ENCODE results near the gene CA5A.

The CA5A gene

GRCh38 chr16:87853411-87854052 is 82.8 kb downstream of the CA5A start:
- H3K27ac ChIP-seq, result peak overlapping the region; percentile 69
- H3K27me3 ChIP-seq, result no peaks in the 10 kb centered on the region
- TF ChIP-seq CTCF (IDR thresholded peaks at IDR 0.05), result peak; percentile 29
- H3K9me3 ChIP-seq, result no peaks in the 10 kb centered on the region
- peak overlapping the region; percentile 61 to 65 for H3K4me3 ChIP-seq (ENCODE audit: low read depth in 1 of 2, low read length in 1 of 2)
- no peaks in the 10 kb centered on the region for H3K36me3 ChIP-seq
- H3K4me1 ChIP-seq (ENCODE audit: control insufficient read depth in 1 of 2, insufficient read depth in 1 of 2, low read depth in 1 of 2, low read length in 1 of 2), result peaks cover 55% of the 10 kb centered on the region in 2 experiments

- H3K36me3 ChIP-seq, result no peaks in the 10 kb centered on the region
- H3K27me3 ChIP-seq, result no peaks in the 10 kb centered on the region
- H3K4me3 ChIP-seq (ENCODE audit: low read depth in 1 of 2, low read length in 1 of 2), result no peak overlapping the region
- H3K9me3 ChIP-seq, result no peaks in the 10 kb centered on the region
- no peak for TF ChIP-seq CTCF (IDR thresholded peaks at IDR 0.05)
- no peak overlapping the region for H3K27ac ChIP-seq
- peaks cover 50 to 51% of the 10 kb centered on the region in 2 experiments for H3K4me1 ChIP-seq (ENCODE audit: control insufficient read depth in 1 of 2, insufficient read depth in 1 of 2, low read depth in 1 of 2, low read length in 1 of 2)
Measured at GRCh38 chr16:87851601-87852000, 84.7 kb downstream of the CA5A start.

GRCh38 chr16:87851141-87851587 is 85.2 kb downstream of the CA5A start:
- no peaks in the 10 kb centered on the region for H3K27me3 ChIP-seq
- H3K27ac ChIP-seq, result no peak overlapping the region
- H3K4me3 ChIP-seq (ENCODE audit: low read depth in 1 of 2, low read length in 1 of 2), result no peak overlapping the region
- peaks cover 46% of the 10 kb centered on the region in 2 experiments for H3K4me1 ChIP-seq (ENCODE audit: control insufficient read depth in 1 of 2, insufficient read depth in 1 of 2, low read depth in 1 of 2, low read length in 1 of 2)
- no peaks in the 10 kb centered on the region for H3K36me3 ChIP-seq
- H3K9me3 ChIP-seq, result no peaks in the 10 kb centered on the region
- no peak for TF ChIP-seq CTCF (IDR thresholded peaks at IDR 0.05)

GRCh38 chr16:87850009-87851006 is 86.0 kb downstream of the CA5A start:
- TF ChIP-seq CTCF (IDR thresholded peaks at IDR 0.05), result peak; percentile 94
- Histone ChIP-seq H3K9me3 (no peaks in the 10 kb centered on the region), H3K27me3 (no peaks in the 10 kb centered on the region), H3K4me3 (ENCODE audit: low read depth in 1 of 2, low read length in 1 of 2) (peak overlapping the region; percentile 19 to 32), H3K27ac (no peak overlapping the region), H3K4me1 (ENCODE audit: control insufficient read depth in 1 of 2, insufficient read depth in 1 of 2, low read depth in 1 of 2, low read length in 1 of 2) (peaks cover 38% of the 10 kb centered on the region in 2 experiments), H3K36me3 (no peaks in the 10 kb centered on the region)

- Histone ChIP-seq H3K9me3 (no peaks in the 10 kb centered on the region), H3K4me3 (ENCODE audit: low read depth in 1 of 2, low read length in 1 of 2) (no peak overlapping the region), H3K4me1 (ENCODE audit: control insufficient read depth in 1 of 2, insufficient read depth in 1 of 2, low read depth in 1 of 2, low read length in 1 of 2) (peaks cover 30 to 32% of the 10 kb centered on the region in 2 experiments), H3K36me3 (no peaks in the 10 kb centered on the region), H3K27ac (no peak overlapping the region), H3K27me3 (no peaks in the 10 kb centered on the region)
- TF ChIP-seq CTCF (IDR thresholded peaks at IDR 0.05), result no peak
Measured at GRCh38 chr16:87849419-87850008, 86.8 kb downstream of the CA5A start.
